Measurements from ENCODE around the gene STK32A.

DNA sequence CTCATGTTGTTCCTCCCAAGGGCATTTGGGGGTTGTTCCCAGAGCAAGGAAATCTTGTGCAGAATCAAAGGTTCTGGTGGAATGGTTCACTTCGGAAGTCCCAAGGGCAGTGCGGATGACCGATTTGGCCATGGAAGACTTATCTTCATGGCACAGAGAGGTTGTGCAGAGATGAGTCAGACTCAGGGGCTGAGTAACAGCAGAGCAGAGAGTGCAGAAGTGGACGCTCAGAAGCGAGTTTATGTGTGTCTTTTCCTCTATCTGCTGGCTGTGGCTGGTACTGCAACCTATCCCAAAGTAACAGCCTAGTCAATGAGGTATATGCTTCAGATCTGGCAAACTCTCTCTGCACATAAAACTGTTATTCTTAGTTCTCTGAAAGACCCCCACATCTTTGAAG is 157.0 kb downstream of the STK32A start:
- TF ChIP-seq EZH2 (IDR thresholded peaks at IDR 0.05; ENCODE audit: low read length), result no peak
- TF ChIP-seq, protein P1, sequence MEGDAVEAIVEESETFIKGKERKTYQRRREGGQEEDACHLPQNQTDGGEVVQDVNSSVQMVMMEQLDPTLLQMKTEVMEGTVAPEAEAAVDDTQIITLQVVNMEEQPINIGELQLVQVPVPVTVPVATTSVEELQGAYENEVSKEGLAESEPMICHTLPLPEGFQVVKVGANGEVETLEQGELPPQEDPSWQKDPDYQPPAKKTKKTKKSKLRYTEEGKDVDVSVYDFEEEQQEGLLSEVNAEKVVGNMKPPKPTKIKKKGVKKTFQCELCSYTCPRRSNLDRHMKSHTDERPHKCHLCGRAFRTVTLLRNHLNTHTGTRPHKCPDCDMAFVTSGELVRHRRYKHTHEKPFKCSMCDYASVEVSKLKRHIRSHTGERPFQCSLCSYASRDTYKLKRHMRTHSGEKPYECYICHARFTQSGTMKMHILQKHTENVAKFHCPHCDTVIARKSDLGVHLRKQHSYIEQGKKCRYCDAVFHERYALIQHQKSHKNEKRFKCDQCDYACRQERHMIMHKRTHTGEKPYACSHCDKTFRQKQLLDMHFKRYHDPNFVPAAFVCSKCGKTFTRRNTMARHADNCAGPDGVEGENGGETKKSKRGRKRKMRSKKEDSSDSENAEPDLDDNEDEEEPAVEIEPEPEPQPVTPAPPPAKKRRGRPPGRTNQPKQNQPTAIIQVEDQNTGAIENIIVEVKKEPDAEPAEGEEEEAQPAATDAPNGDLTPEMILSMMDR (optimal IDR thresholded peaks at IDR 0.05 in 1 of 3, IDR thresholded peaks at IDR 0.05 in 1 of 3, conservative IDR thresholded peaks at IDR 0.05 in 1 of 3; ENCODE audit: extremely low read depth in 1 of 3, insufficient read depth in 2 of 3, low read length in 3 of 3), result peak; percentile 48 to 57 (median 54)

Data from keratinocyte (primary cell).